ENCODE measurements around the gene KCNB1.

The KCNB1 gene

DNA sequence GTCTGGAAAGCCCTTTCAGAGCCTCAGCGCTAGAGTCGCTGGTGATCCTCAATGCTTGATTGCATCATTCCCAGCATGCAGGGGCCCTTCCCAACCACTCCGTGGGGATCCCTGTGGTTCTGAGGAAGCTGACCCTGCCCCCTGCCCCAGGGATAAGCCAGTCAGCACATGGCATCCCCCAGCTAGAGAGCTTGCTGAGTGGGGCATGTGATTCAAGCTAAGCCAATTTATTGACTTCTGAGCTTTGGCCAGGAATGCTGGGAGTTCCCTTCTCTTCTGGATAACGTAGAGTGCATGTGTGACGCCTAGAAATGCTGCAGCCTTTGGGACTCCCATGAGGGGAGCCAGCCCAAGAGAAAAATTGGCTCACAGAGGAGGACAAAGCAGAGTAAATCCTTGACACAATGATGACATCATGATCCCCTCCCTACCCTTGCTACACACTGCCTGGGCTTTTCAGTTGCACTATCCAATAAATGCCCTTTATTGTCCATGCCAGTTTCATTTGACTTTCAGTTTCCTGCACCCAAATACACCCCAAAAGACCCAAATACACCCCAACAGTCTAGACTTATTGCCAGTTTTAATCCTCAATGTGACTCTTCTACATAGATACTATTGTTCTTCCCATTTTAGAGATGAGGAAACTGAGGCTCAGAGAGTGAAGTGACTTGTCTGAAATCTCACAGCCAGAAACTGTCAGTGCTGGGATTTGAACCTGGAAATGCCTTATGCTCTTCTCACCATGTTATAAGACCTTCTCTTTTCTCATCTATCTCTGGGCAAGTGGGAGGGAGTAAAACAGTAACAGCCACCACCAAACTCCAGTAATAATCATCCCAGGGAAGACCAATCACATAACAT is 34.3 kb downstream of the KCNB1 start:
- Mint-ChIP-seq H3K4me1 (ENCODE audit: low read depth) (no peaks in the 10 kb centered on the region), H3K4me3 (no peak overlapping the region), H3K27me3 (ENCODE audit: low read depth) (peaks cover 34% of the 10 kb centered on the region), H3K27ac (no peak overlapping the region), H3K9me3 (no peaks in the 10 kb centered on the region), H3K36me3 (ENCODE audit: low read depth) (no peaks in the 10 kb centered on the region)

- peaks cover 31% of the 10 kb centered on the region for H3K27me3 Mint-ChIP-seq (ENCODE audit: low read depth)
- no peak overlapping the region for H3K4me3 Mint-ChIP-seq
- no peaks in the 10 kb centered on the region for H3K36me3 Mint-ChIP-seq (ENCODE audit: low read depth)
- H3K4me1 Mint-ChIP-seq (ENCODE audit: low read depth) = no peaks in the 10 kb centered on the region
- no peak overlapping the region for H3K27ac Mint-ChIP-seq
- H3K9me3 Mint-ChIP-seq = no peaks in the 10 kb centered on the region
Measured at GRCh38 chr20:49447364-49447763, 35.1 kb downstream of the KCNB1 start.

DNA sequence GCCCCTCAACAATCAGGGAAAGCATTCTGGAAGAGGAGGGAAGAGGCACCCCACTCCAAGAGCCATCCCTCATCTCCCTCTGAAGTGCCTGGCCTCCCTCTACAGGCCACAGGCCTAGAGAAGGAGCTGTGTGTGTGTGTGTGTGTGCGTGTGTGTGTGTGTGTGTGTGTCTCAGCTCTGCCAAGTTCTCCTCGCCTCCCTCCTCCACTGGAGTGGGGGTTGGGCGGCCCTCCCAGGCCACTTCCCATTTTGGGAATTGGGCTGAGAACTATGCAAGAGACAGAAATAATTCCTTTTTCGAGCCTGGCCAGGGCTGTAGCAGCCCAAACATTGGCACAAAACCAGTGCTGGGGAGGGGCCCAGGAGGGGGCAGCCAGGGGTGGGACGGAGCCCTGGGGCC is 35.7 kb downstream of the KCNB1 start:
- Mint-ChIP-seq H3K4me1 (ENCODE audit: low read depth) (no peaks in the 10 kb centered on the region), H3K36me3 (ENCODE audit: low read depth) (no peaks in the 10 kb centered on the region), H3K9me3 (no peaks in the 10 kb centered on the region), H3K4me3 (no peak overlapping the region), H3K27ac (no peak overlapping the region), H3K27me3 (ENCODE audit: low read depth) (peaks cover 30% of the 10 kb centered on the region)

DNA sequence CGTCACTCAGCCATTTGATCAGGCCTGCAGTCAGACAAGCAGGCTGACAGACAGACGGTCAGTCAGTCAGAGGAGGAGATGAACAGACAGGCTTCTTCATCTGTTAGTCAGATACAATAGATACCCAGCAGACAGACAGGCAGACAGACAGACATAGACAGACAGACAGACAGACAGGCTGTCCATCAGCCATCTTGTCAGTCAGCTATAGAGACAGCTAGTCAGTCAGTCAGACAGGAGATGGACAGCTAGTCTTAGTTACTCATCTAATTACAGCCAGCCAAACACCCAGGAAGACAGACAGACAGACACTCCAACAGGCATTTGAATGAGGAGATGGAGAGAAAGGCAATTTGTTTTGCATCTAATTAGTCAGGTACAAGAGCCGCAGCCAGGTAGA is 36.4 kb downstream of the KCNB1 start:
- no peak overlapping the region for H3K27ac Mint-ChIP-seq
- no peaks in the 10 kb centered on the region for H3K36me3 Mint-ChIP-seq (ENCODE audit: low read depth)
- H3K9me3 Mint-ChIP-seq = no peaks in the 10 kb centered on the region
- no peak overlapping the region for H3K4me3 Mint-ChIP-seq
- no peaks in the 10 kb centered on the region for H3K4me1 Mint-ChIP-seq (ENCODE audit: low read depth)
- peaks cover 30% of the 10 kb centered on the region for H3K27me3 Mint-ChIP-seq (ENCODE audit: low read depth)

GRCh38 chr20:49445176-49445575 is 37.3 kb downstream of the KCNB1 start:
- no peaks in the 10 kb centered on the region for H3K9me3 Mint-ChIP-seq
- no peaks in the 10 kb centered on the region for H3K36me3 Mint-ChIP-seq (ENCODE audit: low read depth)
- no peak overlapping the region for H3K4me3 Mint-ChIP-seq
- no peaks in the 10 kb centered on the region for H3K4me1 Mint-ChIP-seq (ENCODE audit: low read depth)
- H3K27me3 Mint-ChIP-seq (ENCODE audit: low read depth) = peaks cover 26% of the 10 kb centered on the region
- H3K27ac Mint-ChIP-seq = no peak overlapping the region

DNA sequence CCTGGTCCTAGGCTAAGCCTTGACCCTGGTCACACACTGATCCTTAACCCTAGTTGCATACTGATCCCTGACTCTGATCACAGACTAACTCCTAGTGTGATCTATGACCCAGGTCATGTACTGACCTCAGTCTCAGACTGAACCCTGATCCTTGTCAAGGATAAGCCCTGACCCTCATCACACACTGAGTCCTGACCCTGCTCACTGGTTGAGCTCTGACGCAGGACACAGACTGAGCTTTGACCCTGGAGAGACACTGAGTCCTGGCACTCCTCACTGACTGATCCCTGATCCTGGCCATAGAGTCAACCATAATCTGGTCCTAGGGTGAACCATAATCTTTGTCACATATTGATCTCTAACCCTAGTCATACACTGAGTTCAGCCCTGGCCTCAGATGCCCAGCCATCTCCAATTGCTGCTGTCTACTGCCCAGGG is 37.9 kb downstream of the KCNB1 start:
- Mint-ChIP-seq H3K4me1 (ENCODE audit: low read depth) (no peaks in the 10 kb centered on the region), H3K9me3 (no peaks in the 10 kb centered on the region), H3K4me3 (no peak overlapping the region), H3K27ac (no peak overlapping the region), H3K36me3 (ENCODE audit: low read depth) (no peaks in the 10 kb centered on the region), H3K27me3 (ENCODE audit: low read depth) (peaks cover 26% of the 10 kb centered on the region)

- Mint-ChIP-seq H3K4me1 (ENCODE audit: low read depth) (no peaks in the 10 kb centered on the region), H3K4me3 (no peak overlapping the region), H3K27me3 (ENCODE audit: low read depth) (peaks cover 11% of the 10 kb centered on the region), H3K27ac (no peak overlapping the region), H3K36me3 (ENCODE audit: low read depth) (no peaks in the 10 kb centered on the region), H3K9me3 (no peaks in the 10 kb centered on the region)
Measured at GRCh38 chr20:49437057-49437456, 45.4 kb downstream of the KCNB1 start.

DNA sequence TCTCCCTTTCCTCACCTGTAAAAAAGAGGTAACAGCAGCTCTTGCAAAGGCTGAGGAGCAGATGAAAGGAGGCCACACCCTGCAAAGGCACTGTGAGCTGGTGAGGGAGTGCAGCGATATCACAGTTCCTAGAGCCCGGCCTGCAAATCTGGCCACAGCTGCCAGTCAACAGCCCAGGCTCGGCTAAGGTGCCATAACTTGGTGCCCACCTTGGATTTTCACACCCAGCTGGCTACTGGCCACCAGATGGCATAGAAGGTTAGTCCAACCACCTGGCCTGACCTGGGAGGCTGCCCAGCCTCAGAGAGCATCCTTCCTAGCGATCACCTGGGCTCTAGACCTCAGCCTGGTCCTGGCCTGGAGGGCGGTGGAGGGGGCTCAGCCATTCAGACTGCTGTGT is 46.8 kb downstream of the KCNB1 start:
- Mint-ChIP-seq H3K36me3 (ENCODE audit: low read depth) (no peaks in the 10 kb centered on the region), H3K4me3 (no peak overlapping the region), H3K9me3 (no peaks in the 10 kb centered on the region), H3K27ac (no peak overlapping the region), H3K4me1 (ENCODE audit: low read depth) (no peaks in the 10 kb centered on the region), H3K27me3 (ENCODE audit: low read depth) (peaks cover 15% of the 10 kb centered on the region)

GRCh38 chr20:49433333-49433732 is 49.1 kb downstream of the KCNB1 start:
- no peaks in the 10 kb centered on the region for H3K36me3 Mint-ChIP-seq (ENCODE audit: low read depth)
- H3K27ac Mint-ChIP-seq = no peak overlapping the region
- no peaks in the 10 kb centered on the region for H3K4me1 Mint-ChIP-seq (ENCODE audit: low read depth)
- peaks cover 27% of the 10 kb centered on the region for H3K27me3 Mint-ChIP-seq (ENCODE audit: low read depth)
- H3K4me3 Mint-ChIP-seq = no peak overlapping the region
- no peaks in the 10 kb centered on the region for H3K9me3 Mint-ChIP-seq

DNA sequence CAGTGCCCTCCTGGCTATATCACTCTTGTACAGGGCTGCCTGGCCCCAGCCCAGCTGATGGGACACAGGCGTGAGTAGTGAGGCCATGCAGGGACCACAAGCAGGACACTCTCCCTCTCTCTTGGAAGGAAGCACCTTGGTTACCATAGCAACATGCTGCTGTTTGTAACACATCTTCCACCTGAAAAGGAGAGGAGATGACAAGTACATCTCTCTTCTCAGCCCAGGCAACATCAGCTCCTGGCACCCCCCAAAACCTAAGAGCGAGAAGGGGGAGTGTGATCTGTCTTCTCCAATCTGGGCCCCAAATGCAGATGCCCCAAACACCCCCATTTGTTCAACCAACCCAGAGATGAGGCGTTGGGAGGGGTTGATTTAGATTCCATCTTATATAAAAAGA is 49.9 kb downstream of the KCNB1 start:
- Mint-ChIP-seq H3K9me3 (no peaks in the 10 kb centered on the region), H3K27me3 (ENCODE audit: low read depth) (peaks cover 29% of the 10 kb centered on the region), H3K27ac (no peak overlapping the region), H3K4me1 (ENCODE audit: low read depth) (no peaks in the 10 kb centered on the region), H3K4me3 (no peak overlapping the region), H3K36me3 (ENCODE audit: low read depth) (no peaks in the 10 kb centered on the region)

DNA sequence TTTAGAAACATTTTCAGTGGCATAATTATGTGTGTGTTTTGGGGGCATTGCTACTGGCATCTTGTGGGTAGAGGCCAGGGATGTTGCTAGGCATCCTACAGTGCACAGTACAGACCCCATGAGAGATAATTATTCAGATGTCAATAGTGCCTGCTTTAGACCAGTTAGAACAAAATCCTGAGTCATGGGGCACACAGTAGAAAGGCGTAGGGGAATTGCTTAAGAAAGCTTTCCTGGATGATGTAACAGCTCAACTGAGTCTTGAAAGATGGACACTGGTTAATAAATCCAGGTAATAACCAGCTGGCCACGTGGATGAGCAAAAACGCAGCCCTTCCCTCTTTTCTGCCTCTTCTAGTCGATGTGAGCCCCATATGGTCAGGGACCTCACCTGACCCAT is 51.1 kb downstream of the KCNB1 start:
- Mint-ChIP-seq H3K27ac (no peak overlapping the region), H3K9me3 (no peaks in the 10 kb centered on the region), H3K4me1 (ENCODE audit: low read depth) (no peaks in the 10 kb centered on the region), H3K27me3 (ENCODE audit: low read depth) (peaks cover 31% of the 10 kb centered on the region), H3K4me3 (no peak overlapping the region), H3K36me3 (ENCODE audit: low read depth) (no peaks in the 10 kb centered on the region)

GRCh38 chr20:49430320-49430719 is 52.1 kb downstream of the KCNB1 start:
- no peaks in the 10 kb centered on the region for H3K4me1 Mint-ChIP-seq (ENCODE audit: low read depth)
- H3K27ac Mint-ChIP-seq = no peak overlapping the region
- no peaks in the 10 kb centered on the region for H3K36me3 Mint-ChIP-seq (ENCODE audit: low read depth)
- H3K27me3 Mint-ChIP-seq (ENCODE audit: low read depth) = peaks cover 37% of the 10 kb centered on the region
- no peak overlapping the region for H3K4me3 Mint-ChIP-seq
- H3K9me3 Mint-ChIP-seq = no peaks in the 10 kb centered on the region

GRCh38 chr20:49427751-49428518 is 54.5 kb downstream of the KCNB1 start:
- H3K4me3 Mint-ChIP-seq = no peak overlapping the region
- H3K27ac Mint-ChIP-seq = no peak overlapping the region
- no peaks in the 10 kb centered on the region for H3K36me3 Mint-ChIP-seq (ENCODE audit: low read depth)
- no peaks in the 10 kb centered on the region for H3K9me3 Mint-ChIP-seq
- peaks cover 44% of the 10 kb centered on the region for H3K27me3 Mint-ChIP-seq (ENCODE audit: low read depth)
- no peaks in the 10 kb centered on the region for H3K4me1 Mint-ChIP-seq (ENCODE audit: low read depth)

DNA sequence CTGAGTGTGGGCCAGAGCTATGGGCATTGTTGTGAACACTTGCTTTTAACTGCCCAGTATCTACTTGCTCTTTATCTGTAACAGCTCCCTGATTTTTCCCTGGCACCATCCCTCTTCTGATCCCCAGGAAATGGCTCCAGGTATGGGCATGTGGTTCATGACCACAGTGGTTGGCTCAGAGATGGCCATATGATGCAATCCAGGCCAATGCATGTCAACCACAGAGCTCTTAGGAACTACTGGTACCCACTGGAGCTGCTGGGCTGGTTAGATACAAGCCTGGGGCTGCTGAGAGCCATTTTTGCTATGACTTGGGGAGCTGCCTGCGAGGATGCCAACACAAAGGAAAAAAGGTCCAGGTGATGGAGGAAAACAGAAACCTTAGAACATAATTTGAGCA is 55.6 kb downstream of the KCNB1 start:
- no peaks in the 10 kb centered on the region for H3K9me3 Mint-ChIP-seq
- H3K27ac Mint-ChIP-seq = no peak overlapping the region
- H3K4me1 Mint-ChIP-seq (ENCODE audit: low read depth) = no peaks in the 10 kb centered on the region
- H3K36me3 Mint-ChIP-seq (ENCODE audit: low read depth) = no peaks in the 10 kb centered on the region
- H3K27me3 Mint-ChIP-seq (ENCODE audit: low read depth) = peaks cover 44% of the 10 kb centered on the region
- no peak overlapping the region for H3K4me3 Mint-ChIP-seq

- no peak overlapping the region for H3K27ac Mint-ChIP-seq
- H3K9me3 Mint-ChIP-seq = no peaks in the 10 kb centered on the region
- H3K27me3 Mint-ChIP-seq (ENCODE audit: low read depth) = peaks cover 40% of the 10 kb centered on the region
- no peak overlapping the region for H3K4me3 Mint-ChIP-seq
- no peaks in the 10 kb centered on the region for H3K36me3 Mint-ChIP-seq (ENCODE audit: low read depth)
- H3K4me1 Mint-ChIP-seq (ENCODE audit: low read depth) = no peaks in the 10 kb centered on the region
Measured at GRCh38 chr20:49426395-49426794, 56.1 kb downstream of the KCNB1 start.

All from T-helper 1 cell treated with Interleukin-12 subunit alpha and Interleukin-12 subunit beta and Interleukin-4 antibody, amounts not matched to agents 30 μg/mL and 1 μg/mL, for 36 hours (primary cell).